Peyer's patch (tissue), 4 donors: ENCODE data around the gene MRPS15.
A peak's percentile ranks its signal among the peaks of the same experiment; 100 is the strongest.

Experiments used
- POLR2A ChIP-seq, 2 donors: fragments of 450-650 bp; IDR thresholded peaks; one replicate each; pipeline ENCODE4 v1.5.1; 2017; ENCODE audit warnings: antibody characterized with exemption in 2 of 2, mild to moderate bottlenecking in 2 of 2, moderate library complexity in 2 of 2
- TF ChIP-seq, protein P1 (sequence below), 6 experiments: fragments of 450-650 bp in 4 of 6; fragments of 200-600 bp in 2 of 6; sonication (generic) in 1 of 6; IDR thresholded peaks; one replicate each; pipeline ENCODE4 v1.5.1; 2017 to 2019; ENCODE audit warnings: antibody characterized with exemption in 6 of 6, mild to moderate bottlenecking in 3 of 6, moderate library complexity in 1 of 6

DNA sequence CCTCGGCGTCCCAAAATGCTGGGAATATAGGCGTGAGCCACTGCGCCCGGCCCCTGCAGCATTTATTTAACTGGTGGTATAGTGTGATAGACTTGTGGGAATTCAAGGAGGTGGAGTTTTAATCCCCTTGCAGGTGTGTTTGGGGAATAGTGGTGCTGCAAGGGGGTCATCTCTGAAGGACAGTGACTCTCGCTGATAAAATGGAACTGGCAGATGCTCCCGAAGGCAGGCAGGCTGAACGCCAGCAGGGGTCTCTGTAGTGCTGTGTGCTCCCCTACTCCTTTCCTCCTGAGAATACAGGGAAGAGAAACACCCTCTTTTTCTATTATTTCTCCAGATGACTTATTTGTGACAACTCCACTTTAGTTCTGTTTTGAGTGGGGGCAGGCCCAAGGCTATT is 17.9 kb downstream of the MRPS15 start:
- TF ChIP-seq POLR2A (IDR thresholded peaks at IDR 0.05) = no peak
- TF ChIP-seq, protein P1, sequence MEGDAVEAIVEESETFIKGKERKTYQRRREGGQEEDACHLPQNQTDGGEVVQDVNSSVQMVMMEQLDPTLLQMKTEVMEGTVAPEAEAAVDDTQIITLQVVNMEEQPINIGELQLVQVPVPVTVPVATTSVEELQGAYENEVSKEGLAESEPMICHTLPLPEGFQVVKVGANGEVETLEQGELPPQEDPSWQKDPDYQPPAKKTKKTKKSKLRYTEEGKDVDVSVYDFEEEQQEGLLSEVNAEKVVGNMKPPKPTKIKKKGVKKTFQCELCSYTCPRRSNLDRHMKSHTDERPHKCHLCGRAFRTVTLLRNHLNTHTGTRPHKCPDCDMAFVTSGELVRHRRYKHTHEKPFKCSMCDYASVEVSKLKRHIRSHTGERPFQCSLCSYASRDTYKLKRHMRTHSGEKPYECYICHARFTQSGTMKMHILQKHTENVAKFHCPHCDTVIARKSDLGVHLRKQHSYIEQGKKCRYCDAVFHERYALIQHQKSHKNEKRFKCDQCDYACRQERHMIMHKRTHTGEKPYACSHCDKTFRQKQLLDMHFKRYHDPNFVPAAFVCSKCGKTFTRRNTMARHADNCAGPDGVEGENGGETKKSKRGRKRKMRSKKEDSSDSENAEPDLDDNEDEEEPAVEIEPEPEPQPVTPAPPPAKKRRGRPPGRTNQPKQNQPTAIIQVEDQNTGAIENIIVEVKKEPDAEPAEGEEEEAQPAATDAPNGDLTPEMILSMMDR (IDR thresholded peaks at IDR 0.05) = peak in 1 of 6 experiments; percentile 4
